Mononuclear cell (primary cell): ENCODE measurements around the gene OR2L3. TPM values are rescaled to one million over a fixed set of nuclear protein-coding genes. Genes with fewer than 3 reads are reported as not detected.
"Not testable (repeated sequence)": the region's sequence is repeated elsewhere in the genome, so short reads cannot be mapped to it uniquely, and the experiment has no call there.

Experiments used
- H3K27me3 ChIP-seq: 2 replicates; pipeline ENCODE4 v1.6.0; 2011; ENCODE audit warnings: low read length, control low read depth; ENCODE audit not compliant: insufficient read depth
- H3K4me1 ChIP-seq: 2 replicates; pipeline ENCODE4 v1.5.1; 2011; ENCODE audit warnings: mild to moderate bottlenecking, low read length, control low read depth; ENCODE audit not compliant: insufficient read depth
- H3K4me3 ChIP-seq: 2 replicates; pipeline ENCODE4 v1.5.1; 2011; ENCODE audit warnings: mild to moderate bottlenecking, low read length, moderate library complexity
- H3K9me3 ChIP-seq: 2 replicates; pipeline ENCODE4 v1.5.1; 2011; ENCODE audit warnings: low read depth, mild to moderate bottlenecking, control low read depth, low read length
- total RNA-seq: library from RNA; depleted of rRNA; stranded (reverse); fragments of >200 nt; gene quantifications from one replicate; pipeline ENCODE4 v1.2.3, GENCODE V29; 2012

OR2L3 gene, protein sequence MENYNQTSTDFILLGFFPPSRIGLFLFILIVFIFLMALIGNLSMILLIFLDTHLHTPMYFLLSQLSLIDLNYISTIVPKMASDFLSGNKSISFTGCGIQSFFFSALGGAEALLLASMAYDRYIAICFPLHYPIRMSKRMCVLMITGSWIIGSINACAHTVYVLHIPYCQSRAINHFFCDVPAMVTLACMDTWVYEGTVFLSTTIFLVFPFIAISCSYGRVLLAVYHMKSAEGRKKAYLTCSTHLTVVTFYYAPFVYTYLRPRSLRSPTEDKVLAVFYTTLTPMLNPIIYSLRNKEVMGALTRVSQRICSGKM
- not detected for total RNA-seq

DNA sequence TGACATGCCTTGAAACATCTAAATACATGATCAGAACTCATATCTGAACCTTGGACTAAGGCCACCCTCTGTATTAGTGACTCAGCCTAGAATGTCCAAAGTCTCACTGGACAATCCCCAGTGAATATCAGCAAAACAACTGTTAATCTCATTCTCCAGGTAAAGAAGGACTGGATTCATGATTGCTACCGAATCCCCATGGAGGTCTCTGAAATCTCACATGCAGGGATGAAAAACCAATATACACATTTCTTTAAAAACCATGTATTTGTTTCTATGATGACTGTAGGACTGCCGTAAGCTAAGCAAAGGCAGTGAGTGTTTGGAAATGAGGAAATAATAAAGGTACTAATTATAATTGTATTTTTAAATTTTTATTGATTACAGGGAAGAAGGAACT, at the start of gene OR2L3:
Gene OR2L3 (plus strand): TSS at position 301 of the 400 bp plus-strand sequence. CDS start 13,846 bp downstream, outside the sequence.
- Histone ChIP-seq H3K27me3 (no peaks in the 10 kb centered on the region), H3K9me3 (no peaks in the 10 kb centered on the region), H3K4me1 (no peaks in the 10 kb centered on the region), H3K4me3 (no peak within 1 kb of the TSS)

DNA sequence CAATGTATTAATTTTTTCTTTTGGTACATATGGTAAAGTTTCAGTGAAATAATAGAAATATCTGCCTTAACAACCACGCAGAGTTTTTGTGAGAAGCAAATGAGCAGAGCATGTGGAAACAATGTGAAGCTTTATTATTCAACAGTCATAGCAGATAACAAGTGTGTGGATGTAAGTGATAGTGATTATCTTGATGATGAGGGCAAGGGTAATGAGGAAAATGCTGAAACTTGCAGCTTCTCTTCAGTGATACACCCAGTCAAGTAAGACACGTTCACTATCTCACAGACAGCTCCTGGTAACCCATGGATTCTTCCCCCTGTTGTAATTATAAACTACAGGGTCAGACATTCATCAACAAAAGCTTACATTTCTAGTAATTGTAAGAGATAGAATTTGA, 47.8 kb upstream of the OR2L3 start:
- Histone ChIP-seq H3K4me1 (no peaks in the 10 kb centered on the region), H3K27me3 (no peaks in the 10 kb centered on the region), H3K9me3 (no peaks in the 10 kb centered on the region), H3K4me3 (no peak overlapping the region)

DNA sequence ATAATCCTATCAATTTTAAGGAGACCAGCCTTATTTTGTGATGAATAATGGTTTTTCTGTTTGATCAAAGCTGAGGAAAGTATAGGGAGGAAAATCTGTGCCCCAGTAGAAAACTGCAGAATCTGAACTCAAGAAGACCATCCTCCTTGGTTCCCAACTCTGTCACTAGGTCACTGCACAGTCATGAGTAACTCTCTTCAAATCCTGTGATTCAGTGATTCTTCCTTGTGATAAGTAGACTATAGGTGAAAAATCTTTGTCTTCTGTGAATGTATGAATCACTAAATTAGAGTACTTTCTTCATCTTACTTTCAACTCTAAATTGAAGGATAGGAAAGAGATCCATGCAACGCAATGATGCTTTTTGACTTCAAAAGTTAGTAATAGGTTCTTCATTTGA, 46.5 kb upstream of the OR2L3 start:
- Histone ChIP-seq H3K4me1 (no peaks in the 10 kb centered on the region), H3K9me3 (no peaks in the 10 kb centered on the region), H3K4me3 (no peak overlapping the region), H3K27me3 (no peaks in the 10 kb centered on the region)

DNA sequence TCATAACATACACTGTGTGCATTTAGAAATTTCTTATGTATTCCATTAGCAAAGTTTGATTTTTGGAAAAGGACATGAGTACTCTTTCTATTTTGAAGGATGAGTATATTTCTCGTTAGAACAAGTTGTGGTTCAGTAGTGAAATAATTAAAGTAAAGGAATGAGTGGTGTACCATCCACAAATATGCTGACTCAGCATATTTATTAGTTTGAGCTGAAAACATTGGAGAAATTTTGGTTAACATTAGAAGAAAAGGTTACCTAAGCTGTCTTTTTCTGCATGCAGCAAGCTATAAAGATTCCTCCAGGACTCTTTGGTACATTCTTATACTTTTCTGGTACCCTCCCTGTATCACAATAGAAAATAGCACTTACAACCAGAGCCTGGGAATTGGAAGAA, 38.9 kb upstream of the OR2L3 start:
- no peaks in the 10 kb centered on the region for H3K4me1 ChIP-seq
- no peak overlapping the region for H3K4me3 ChIP-seq
- peaks cover 10% of the 10 kb centered on the region for H3K9me3 ChIP-seq
- no peaks in the 10 kb centered on the region for H3K27me3 ChIP-seq

DNA sequence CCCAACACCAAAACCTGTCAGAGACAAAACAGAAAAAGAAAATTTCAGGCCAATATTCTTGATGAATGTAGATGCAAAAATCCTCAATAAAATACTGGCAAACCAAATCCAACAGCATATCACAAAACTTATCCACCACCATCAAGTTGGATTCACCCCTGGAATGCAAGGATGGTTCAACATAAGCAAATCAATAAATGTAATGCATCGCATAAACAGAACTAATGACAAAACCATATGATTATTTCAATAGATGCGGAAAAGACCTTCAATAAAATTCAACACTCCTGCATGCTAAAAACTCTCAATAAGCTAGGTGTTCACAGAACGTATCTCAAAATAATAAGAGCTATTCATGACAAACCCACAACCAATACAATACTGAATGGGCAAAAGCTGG, 37.0 kb upstream of the OR2L3 start:
- H3K4me1 ChIP-seq, result no peaks in the 10 kb centered on the region
- H3K27me3 ChIP-seq, result no peaks in the 10 kb centered on the region
- no peak overlapping the region for H3K4me3 ChIP-seq
- H3K9me3 ChIP-seq, result peaks cover 10% of the 10 kb centered on the region

DNA sequence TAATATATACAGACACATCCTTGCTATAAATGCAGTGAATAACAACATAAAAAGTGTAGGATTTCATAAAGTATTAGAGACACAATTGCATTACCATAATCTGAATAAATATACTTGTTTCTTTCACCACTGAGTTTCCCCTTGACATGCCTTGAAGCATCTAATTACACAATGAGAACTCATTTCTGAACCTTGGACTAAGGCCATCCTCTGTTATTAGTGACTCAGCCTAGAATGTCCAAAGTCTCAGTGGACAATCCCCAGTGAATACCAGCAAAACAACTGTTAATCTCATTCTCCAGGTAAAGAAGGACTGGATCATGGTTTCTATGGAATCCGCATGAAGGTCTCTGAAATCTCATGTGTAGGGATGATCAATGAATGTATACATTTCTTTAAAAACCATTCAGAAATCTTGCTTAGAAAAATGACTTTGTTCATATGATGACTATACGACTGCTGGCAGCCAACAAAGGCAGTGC, 33.4 kb upstream of the OR2L3 start, which contains the start of gene OR2L5:
Gene OR2L5 (plus strand): TSS at position 432 of the 482 bp plus-strand sequence. CDS start 8,288 bp downstream, outside the sequence.
- Histone ChIP-seq H3K4me3 (no peak within 1 kb of the TSS), H3K9me3 (peaks cover 10% of the 10 kb centered on the region), H3K4me1 (no peaks in the 10 kb centered on the region), H3K27me3 (no peaks in the 10 kb centered on the region)

DNA sequence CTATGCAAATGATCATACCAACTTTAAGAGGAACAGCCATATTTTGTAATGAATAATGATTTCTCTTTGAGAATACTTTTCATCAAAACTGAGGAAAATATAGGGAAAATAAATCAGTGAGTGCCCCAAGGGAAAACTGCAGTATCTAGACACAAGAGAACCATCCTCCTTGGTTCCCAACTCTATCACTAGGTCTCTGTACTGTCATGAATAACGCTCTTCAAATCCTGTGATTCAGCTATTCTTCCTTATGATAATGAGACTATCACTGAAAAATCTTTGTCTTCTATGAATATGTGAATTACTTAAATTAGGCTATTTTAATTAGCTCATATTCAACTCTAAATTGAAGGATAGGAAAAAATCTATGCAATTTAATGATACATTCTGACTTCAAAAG, 30.8 kb upstream of the OR2L3 start:
- no peaks in the 10 kb centered on the region for H3K4me1 ChIP-seq
- H3K4me3 ChIP-seq, result no peak overlapping the region
- no peaks in the 10 kb centered on the region for H3K27me3 ChIP-seq
- H3K9me3 ChIP-seq, result no peaks in the 10 kb centered on the region

DNA sequence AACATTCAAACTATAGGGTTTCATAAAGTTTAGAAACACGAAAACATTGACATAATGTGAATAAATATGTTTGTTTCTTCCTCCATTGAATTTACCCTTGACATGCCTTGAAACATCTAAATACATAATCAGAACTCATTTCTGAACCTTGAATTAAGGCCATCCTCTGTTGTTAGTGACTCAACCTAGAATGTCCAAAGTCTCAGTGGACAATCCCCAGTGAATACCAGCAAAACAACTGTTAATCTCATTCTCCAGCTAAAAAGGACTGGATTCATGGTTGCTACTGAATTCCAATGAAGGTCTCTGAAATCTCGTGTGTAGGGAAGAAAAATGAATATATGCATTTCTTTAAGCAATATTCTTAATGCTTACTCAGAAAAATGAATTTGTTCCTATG, 16.9 kb upstream of the OR2L3 start, which contains the start of gene OR2L2:
Gene OR2L2 (plus strand): TSS at position 301 of the 400 bp plus-strand sequence. CDS start 8,198 bp downstream, outside the sequence.
- Histone ChIP-seq H3K27me3 (no peaks in the 10 kb centered on the region), H3K4me1 (no peaks in the 10 kb centered on the region), H3K9me3 (peaks cover 4% of the 10 kb centered on the region), H3K4me3 (no peak within 1 kb of the TSS)

DNA sequence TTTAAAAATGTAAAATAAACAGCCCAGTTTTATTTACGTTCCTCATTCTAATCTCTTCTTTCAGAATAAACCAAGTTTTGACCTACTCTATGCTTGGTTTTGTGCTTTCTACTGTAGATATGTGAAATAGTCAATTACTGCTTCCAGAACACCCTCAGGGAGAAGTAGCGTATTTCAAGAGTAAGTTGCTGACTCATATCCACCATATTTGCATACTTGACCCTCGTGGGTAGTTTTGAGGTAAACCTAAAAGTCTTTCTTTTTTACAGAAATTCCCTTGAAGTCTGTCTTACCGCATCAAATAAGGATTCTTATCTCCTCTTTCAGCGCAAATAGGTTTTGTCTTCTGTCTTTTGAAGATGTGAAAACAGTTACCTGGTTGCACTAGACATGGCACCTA, 1.4 kb upstream of the OR2L3 start:
- H3K27me3 ChIP-seq, result no peaks in the 10 kb centered on the region
- H3K9me3 ChIP-seq, result no peaks in the 10 kb centered on the region
- H3K4me1 ChIP-seq, result no peaks in the 10 kb centered on the region
- no peak overlapping the region for H3K4me3 ChIP-seq

DNA sequence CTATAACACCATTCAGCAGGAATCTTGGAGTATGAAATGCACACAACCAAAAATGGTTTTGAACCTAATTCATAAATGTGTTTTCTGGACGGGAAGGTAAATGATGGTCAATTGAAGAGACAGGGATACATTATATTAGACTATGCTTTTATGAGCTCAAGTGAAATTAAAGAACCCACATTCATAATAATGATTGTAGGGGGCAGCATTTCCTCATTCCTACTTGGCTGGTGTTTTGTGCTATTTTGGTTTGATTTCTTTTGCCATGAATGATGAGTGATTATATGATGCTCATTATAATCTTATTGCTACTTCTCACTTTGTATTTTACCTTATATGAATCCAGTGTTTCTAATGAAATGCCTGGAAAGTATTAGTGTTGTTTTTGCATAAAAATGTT, 372 bp downstream of the OR2L3 start:
- Histone ChIP-seq H3K27me3 (no peaks in the 10 kb centered on the region), H3K4me1 (no peaks in the 10 kb centered on the region), H3K9me3 (no peaks in the 10 kb centered on the region), H3K4me3 (no peak overlapping the region)

DNA sequence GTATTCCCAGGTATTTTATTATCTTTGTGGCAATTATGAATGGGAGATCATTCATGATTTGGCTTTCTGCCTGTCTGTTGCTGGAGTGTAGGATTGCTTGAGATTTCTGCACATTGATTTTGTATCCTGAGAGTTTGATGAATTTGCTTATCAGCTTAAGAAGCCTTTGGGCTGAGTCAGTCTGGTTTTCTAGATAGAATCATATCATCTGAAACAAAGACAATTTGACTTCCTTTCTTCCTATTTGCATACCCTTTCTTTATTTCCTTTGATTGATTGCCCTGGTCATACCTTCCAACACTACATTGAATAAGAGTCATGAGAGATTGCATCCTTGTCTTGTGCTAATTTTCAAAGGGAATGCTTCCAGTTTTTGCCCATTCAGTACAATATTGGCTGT, 8.0 kb downstream of the OR2L3 start:
- Histone ChIP-seq H3K9me3 (no peaks in the 10 kb centered on the region), H3K27me3 (no peaks in the 10 kb centered on the region), H3K4me3 (no peak overlapping the region), H3K4me1 (no peaks in the 10 kb centered on the region)

DNA sequence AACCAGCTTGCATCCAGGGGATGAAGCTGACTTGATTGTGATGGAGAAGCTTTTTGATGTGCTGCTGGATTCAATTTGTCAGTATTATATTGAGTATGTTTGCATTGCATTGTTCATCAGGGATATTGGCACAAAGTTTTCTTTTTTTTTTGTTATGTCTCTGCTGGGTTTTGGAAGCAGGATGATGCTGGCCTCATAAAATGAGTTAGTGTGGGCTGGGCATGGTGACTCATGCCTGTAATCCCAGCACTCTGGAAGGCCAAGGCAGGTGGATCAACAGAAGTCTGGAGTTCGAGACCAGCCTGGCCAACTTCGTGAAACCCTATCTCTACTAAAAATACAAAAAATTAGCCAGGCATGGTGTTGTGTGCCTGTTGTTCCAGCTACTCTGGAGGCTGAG, 8.6 kb downstream of the OR2L3 start:
- Histone ChIP-seq H3K9me3 (no peaks in the 10 kb centered on the region), H3K27me3 (no peaks in the 10 kb centered on the region), H3K4me3 (no peak overlapping the region), H3K4me1 (no peaks in the 10 kb centered on the region)

DNA sequence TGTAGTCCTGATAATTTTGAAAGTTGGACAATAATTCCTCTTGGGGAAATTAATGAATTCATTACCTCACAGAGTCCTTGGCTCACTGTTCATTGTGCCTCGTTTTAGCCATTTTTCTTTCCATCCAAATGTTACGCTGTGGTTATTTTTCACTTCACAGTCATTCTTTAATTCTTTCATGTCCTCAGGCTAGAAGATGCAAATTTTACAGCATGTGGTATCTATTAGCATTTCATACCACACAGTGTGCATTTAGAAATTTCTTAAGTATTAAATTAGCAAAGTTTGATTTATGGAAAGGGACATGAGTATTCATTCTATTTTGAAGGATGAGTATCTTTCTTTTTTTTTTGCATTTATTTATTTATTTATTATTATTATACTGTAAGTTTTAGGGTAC, 18.4 kb downstream of the OR2L3 start:
- Histone ChIP-seq H3K27me3 (no peaks in the 10 kb centered on the region), H3K4me3 (no peak overlapping the region), H3K9me3 (no peaks in the 10 kb centered on the region), H3K4me1 (no peaks in the 10 kb centered on the region)

DNA sequence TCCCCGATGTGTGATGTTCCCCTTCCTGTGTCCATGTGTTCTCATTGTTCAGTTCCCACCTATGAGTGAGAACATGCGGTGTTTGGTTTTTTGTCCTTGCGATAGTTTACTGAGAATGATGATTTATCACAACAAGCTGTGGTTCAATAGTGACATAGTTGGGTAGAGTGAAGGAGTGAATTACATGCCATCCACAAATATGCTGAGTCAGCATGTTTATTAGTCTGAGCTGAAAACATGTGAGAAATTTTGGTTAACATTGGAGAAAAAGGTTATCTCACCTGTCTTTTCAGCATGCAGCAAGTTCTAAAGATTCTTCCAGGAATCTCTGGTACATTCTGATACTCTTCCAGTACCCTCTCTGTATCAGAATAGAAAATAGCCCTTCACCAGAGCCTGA, 19.0 kb downstream of the OR2L3 start:
- Histone ChIP-seq H3K4me1 (no peaks in the 10 kb centered on the region), H3K4me3 (no peak overlapping the region), H3K27me3 (no peaks in the 10 kb centered on the region), H3K9me3 (no peaks in the 10 kb centered on the region)

DNA sequence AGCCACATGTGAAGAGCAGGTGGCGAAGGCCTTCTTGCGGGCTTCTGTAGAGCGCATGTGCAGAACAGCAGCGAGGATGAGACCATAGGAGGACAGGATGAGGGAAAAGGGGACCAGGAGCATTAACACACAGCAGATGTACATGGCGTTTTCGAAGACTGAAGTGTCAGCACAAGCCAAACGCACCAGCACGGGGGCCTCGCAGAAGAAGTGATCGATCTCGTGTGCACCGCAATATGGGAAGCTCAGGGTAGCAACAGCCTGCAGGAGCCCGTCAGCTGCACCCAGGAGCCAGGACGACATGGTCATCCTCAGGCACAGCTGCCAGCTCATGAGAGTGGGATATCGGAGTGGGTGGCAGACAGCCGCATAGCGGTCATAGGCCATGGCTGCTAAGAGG, 37.2 kb downstream of the OR2L3 start:
- H3K27me3 ChIP-seq, H3K9me3 ChIP-seq, H3K4me3 ChIP-seq, H3K4me1 ChIP-seq: not testable (repeated sequence)

DNA sequence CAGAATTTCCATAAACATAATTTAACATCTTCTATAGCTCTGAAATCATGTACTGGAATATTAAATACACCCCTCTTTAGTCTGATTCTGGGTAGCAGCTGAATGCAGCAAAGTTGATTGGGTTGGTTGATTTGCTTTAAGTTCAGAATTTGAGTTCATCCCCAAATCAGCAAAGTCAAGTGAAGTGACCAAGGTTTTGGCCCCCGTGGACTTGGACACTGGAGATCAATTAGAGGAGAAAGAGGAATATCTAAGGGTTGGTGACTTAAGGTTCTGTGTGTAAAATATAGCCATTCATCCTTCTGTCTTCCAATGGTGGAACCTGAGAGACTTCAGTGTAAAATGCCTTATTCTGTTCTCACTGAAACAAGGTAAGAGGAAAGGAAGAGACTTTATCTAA, 48.2 kb downstream of the OR2L3 start, which contains the start of gene OR2L13:
Gene OR2L13 (plus strand): TSS at position 301 of the 400 bp plus-strand sequence. CDS start 4,192 bp downstream, outside the sequence.
- Histone ChIP-seq H3K4me3 (no peak within 1 kb of the TSS), H3K27me3 (no peaks in the 10 kb centered on the region), H3K4me1 (no peaks in the 10 kb centered on the region), H3K9me3 (no peaks in the 10 kb centered on the region)
